ENCODE measurements around the gene BMPER. TPM values are rescaled to one million over a fixed set of nuclear protein-coding genes. Genes with fewer than 3 reads are reported as not detected.

The BMPER gene
- total RNA-seq, 2 experiments from 2014 or later, result not detected

GRCh38 chr7:33961948-33962347 lies 56.6 kb downstream of the BMPER start:
- no peak overlapping the region for H3K27ac Mint-ChIP-seq
- no peaks in the 10 kb centered on the region for H3K9me3 Mint-ChIP-seq
- H3K27me3 Mint-ChIP-seq, result peaks cover 7% of the 10 kb centered on the region
- H3K36me3 Mint-ChIP-seq, result no peaks in the 10 kb centered on the region
- no peaks in the 10 kb centered on the region for H3K4me1 Mint-ChIP-seq
- no peak overlapping the region for H3K4me3 Mint-ChIP-seq
- no peak for DNase-seq

- H3K4me3 Mint-ChIP-seq, result no peak overlapping the region
Observed at GRCh38 chr7:33964417-33965182, 59.3 kb downstream of the BMPER start.

GRCh38 chr7:33965183-33965744 lies 59.9 kb downstream of the BMPER start:
- Mint-ChIP-seq H3K9me3 (no peaks in the 10 kb centered on the region), H3K36me3 (no peaks in the 10 kb centered on the region), H3K4me1 (no peaks in the 10 kb centered on the region), H3K4me3 (no peak overlapping the region), H3K27ac (no peak overlapping the region), H3K27me3 (peaks cover 4% of the 10 kb centered on the region)
- no peak for DNase-seq

More at GRCh38 chr7:33964417-33965182, 59.3 kb downstream of the BMPER start:
- Mint-ChIP-seq H3K36me3 (no peaks in the 10 kb centered on the region), H3K9me3 (no peaks in the 10 kb centered on the region), H3K4me1 (no peaks in the 10 kb centered on the region), H3K27me3 (peaks cover 4% of the 10 kb centered on the region), H3K27ac (no peak overlapping the region)
- no peak for DNase-seq

GRCh38 chr7:33968591-33968990 lies 63.3 kb downstream of the BMPER start:
- Mint-ChIP-seq H3K9me3 (no peaks in the 10 kb centered on the region), H3K4me3 (no peak overlapping the region), H3K27me3 (peaks cover 4% of the 10 kb centered on the region), H3K36me3 (no peaks in the 10 kb centered on the region), H3K27ac (no peak overlapping the region), H3K4me1 (no peaks in the 10 kb centered on the region)
- no peak for DNase-seq

- Mint-ChIP-seq H3K4me1 (no peaks in the 10 kb centered on the region), H3K9me3 (no peaks in the 10 kb centered on the region), H3K36me3 (no peaks in the 10 kb centered on the region), H3K4me3 (no peak overlapping the region), H3K27ac (no peak overlapping the region), H3K27me3 (peaks cover 4% of the 10 kb centered on the region)
- DNase-seq, result no peak
Observed at GRCh38 chr7:33970536-33970935, 65.2 kb downstream of the BMPER start.

GRCh38 chr7:33971106-33971505 lies 65.8 kb downstream of the BMPER start:
- no peaks in the 10 kb centered on the region for H3K9me3 Mint-ChIP-seq
- no peaks in the 10 kb centered on the region for H3K4me1 Mint-ChIP-seq
- H3K36me3 Mint-ChIP-seq, result no peaks in the 10 kb centered on the region
- no peak overlapping the region for H3K27ac Mint-ChIP-seq
- DNase-seq, result no peak
- H3K4me3 Mint-ChIP-seq, result no peak overlapping the region
- H3K27me3 Mint-ChIP-seq, result peaks cover 4% of the 10 kb centered on the region

GRCh38 chr7:33973231-33974015 lies 68.1 kb downstream of the BMPER start:
- H3K27ac Mint-ChIP-seq, result no peak overlapping the region
- H3K9me3 Mint-ChIP-seq, result no peaks in the 10 kb centered on the region
- H3K4me1 Mint-ChIP-seq, result no peaks in the 10 kb centered on the region
- no peak for DNase-seq
- H3K36me3 Mint-ChIP-seq, result no peaks in the 10 kb centered on the region
- H3K27me3 Mint-ChIP-seq, result no peaks in the 10 kb centered on the region
- H3K4me3 Mint-ChIP-seq, result no peak overlapping the region

GRCh38 chr7:33979300-33979806 lies 74.0 kb downstream of the BMPER start:
- Mint-ChIP-seq H3K27ac (no peak overlapping the region), H3K36me3 (no peaks in the 10 kb centered on the region), H3K4me1 (no peaks in the 10 kb centered on the region), H3K4me3 (no peak overlapping the region), H3K9me3 (no peaks in the 10 kb centered on the region), H3K27me3 (no peaks in the 10 kb centered on the region)
- DNase-seq, result no peak

GRCh38 chr7:33979807-33980355 lies 74.5 kb downstream of the BMPER start:
- Mint-ChIP-seq H3K36me3 (no peaks in the 10 kb centered on the region), H3K9me3 (no peaks in the 10 kb centered on the region), H3K4me3 (no peak overlapping the region), H3K27me3 (no peaks in the 10 kb centered on the region), H3K27ac (no peak overlapping the region), H3K4me1 (no peaks in the 10 kb centered on the region)
- DNase-seq, result no peak

- Mint-ChIP-seq H3K36me3 (no peaks in the 10 kb centered on the region), H3K9me3 (no peaks in the 10 kb centered on the region), H3K27ac (no peak overlapping the region), H3K4me1 (no peaks in the 10 kb centered on the region), H3K4me3 (no peak overlapping the region), H3K27me3 (no peaks in the 10 kb centered on the region)
- DNase-seq, result no peak
Observed at GRCh38 chr7:33981226-33981625, 75.9 kb downstream of the BMPER start.

- H3K27me3 Mint-ChIP-seq, result no peaks in the 10 kb centered on the region
- H3K27ac Mint-ChIP-seq, result no peak overlapping the region
- no peak overlapping the region for H3K4me3 Mint-ChIP-seq
- DNase-seq, result no peak
- no peaks in the 10 kb centered on the region for H3K9me3 Mint-ChIP-seq
- H3K36me3 Mint-ChIP-seq, result no peaks in the 10 kb centered on the region
- no peaks in the 10 kb centered on the region for H3K4me1 Mint-ChIP-seq
Observed at GRCh38 chr7:33981671-33982424, 76.5 kb downstream of the BMPER start.

- Mint-ChIP-seq H3K9me3 (no peaks in the 10 kb centered on the region), H3K27ac (no peak overlapping the region), H3K27me3 (no peaks in the 10 kb centered on the region), H3K4me1 (no peaks in the 10 kb centered on the region), H3K4me3 (no peak overlapping the region), H3K36me3 (no peaks in the 10 kb centered on the region)
- DNase-seq, result no peak
Observed at GRCh38 chr7:33982425-33982786, 77.1 kb downstream of the BMPER start.

GRCh38 chr7:33986451-33986850 lies 81.1 kb downstream of the BMPER start:
- Mint-ChIP-seq H3K27ac (no peak overlapping the region), H3K4me1 (no peaks in the 10 kb centered on the region), H3K36me3 (no peaks in the 10 kb centered on the region), H3K4me3 (no peak overlapping the region), H3K9me3 (no peaks in the 10 kb centered on the region), H3K27me3 (no peaks in the 10 kb centered on the region)
- no peak for DNase-seq

GRCh38 chr7:33986951-33987947 lies 81.9 kb downstream of the BMPER start:
- Mint-ChIP-seq H3K27ac (no peak overlapping the region), H3K4me1 (no peaks in the 10 kb centered on the region), H3K36me3 (no peaks in the 10 kb centered on the region), H3K9me3 (no peaks in the 10 kb centered on the region), H3K4me3 (no peak overlapping the region), H3K27me3 (no peaks in the 10 kb centered on the region)
- DNase-seq, result no peak

All from activated naive CD8-positive, alpha-beta T cell treated with anti-CD3 and anti-CD28 coated beads for 36 hours (primary cell).